Stimulated activated CD4-positive, alpha-beta T cell treated with anti-CD3 and anti-CD28 coated beads, Interleukin-4, amount 100 ng/mL, for 48 hours (primary cell): ENCODE data around the gene ARL6IP6.

Experiments
- DNase-seq, 2 donors: peaks; one replicate each; pipeline ENCODE4 v3.0.0-alpha.2; 2020; ENCODE audit warnings: low read depth in 2 of 2

The ARL6IP6 gene

DNA sequence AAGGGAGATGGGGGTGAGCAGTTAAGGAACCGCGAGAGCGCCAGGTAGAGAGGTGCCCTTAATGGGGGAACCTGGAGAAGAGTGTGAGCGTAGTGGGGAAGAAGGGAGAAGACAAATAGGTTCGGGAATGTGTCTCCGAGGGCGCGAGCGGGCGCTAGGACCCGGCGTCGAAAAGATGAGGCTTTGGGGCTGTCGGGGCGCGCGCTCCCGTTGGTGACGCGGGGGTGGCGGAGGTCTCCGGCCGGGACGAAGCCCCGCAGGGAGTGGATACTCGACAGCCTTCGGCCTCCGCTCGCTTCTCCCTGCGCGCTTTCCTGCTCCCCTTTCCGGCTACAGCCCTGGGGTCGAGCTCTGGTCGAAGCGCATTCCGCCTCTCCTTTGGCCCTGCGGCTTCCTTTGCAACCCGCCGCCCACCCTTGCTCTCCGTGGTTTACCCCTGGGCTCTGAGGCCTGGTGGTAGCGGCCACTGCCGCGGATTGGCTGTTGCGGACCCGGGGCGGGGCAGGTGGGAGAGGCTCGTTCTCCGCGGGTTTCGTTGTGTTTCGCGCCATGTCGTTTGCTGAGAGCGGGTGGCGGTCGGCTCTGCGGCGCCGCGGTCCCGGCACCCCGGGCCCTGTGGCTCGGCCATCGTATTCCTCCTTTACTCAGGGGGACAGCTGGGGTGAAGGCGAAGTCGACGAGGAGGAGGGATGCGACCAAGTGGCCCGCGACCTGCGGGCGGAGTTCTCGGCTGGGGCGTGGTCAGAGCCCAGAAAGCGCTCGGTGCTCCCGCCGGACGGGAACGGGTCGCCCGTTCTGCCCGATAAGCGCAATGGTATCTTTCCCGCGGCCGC lies at the start of gene ARL6IP6:
Gene ARL6IP6 (plus strand): TSS at position 545 of the 833 bp plus-strand sequence. CDS start 5 bp downstream, at position 550.
- DNase-seq, result peak; percentile 83 to 89

- DNase-seq, result no peak
Observed at GRCh38 chr2:152674334-152674733, 44.1 kb upstream of the ARL6IP6 start.

DNA sequence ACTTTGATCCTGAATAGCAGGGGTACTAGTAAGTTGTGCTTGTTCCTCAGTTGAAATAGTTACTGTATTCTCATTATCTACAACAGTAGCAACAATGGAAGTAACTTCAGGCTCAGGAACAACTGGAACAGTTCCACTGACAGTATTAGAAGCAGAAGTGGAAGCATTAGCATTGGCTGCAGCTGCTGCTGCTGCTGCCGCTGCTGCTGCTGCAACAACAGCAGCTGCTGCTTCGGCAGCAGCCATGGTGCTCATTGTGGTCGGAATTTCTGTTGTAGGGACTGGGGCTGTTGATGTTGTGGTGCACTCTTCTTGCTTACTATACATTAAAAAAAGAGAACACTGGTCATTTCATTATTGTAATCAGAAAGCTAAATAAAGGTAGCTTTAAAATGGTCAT lies 42.0 kb upstream of the ARL6IP6 start:
- no peak for DNase-seq

DNA sequence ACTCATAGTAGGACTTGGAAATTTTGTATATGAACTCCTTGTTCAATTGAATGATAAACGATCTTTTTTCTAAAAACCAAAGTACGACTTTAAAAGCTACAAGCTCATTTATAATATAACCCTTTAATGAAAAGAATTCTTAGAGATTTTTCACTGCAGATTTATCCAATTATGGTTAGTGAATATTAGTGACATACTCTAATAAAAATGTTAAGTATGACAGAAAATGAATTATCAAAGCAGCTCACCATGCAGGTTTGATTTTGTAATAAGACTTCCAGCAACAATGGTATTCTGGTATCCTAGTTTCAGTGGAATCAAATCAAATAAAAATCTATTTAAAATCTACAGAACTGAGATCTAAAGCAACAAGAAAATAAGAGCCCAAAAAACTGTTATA lies 39.6 kb upstream of the ARL6IP6 start:
- no peak for DNase-seq

DNA sequence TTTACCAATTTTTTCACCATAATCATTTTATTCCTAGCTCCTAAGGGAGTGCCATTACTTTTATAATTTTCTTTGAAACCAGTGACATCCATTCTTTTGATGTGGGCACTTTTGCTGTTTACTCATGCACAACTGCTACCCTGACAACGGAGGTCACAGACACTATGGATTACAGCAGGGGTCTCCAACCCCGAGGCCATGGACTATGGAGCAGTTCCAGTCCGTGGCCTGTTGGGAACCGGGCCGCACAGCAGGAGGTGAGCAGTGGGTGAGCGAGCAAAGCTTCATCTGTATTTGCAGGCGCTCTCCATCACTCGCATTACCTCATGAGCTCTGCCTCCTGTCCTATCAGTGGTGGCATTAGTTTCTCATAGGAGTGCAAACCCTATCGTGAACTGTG lies 35.8 kb upstream of the ARL6IP6 start:
- DNase-seq, result no peak

DNA sequence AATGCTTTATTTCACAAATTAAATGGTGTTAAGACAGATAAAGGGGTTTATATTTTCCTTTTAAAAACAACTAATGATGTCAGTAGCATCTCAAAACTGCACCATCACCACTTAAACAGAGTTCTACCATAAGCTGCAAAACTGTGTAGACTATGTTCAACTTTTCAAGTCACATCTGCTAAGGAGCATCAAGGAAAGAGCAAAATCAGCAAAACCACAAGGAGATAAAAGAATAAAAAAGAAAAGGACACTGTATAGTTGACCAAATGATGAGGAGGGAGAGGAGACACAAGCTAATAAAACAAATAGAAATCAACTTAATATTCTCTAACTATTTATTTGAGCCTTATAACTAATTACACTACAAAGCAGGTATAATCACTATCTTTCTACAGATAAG lies 35.0 kb upstream of the ARL6IP6 start:
- no peak for DNase-seq

GRCh38 chr2:152686321-152686720 lies 32.1 kb upstream of the ARL6IP6 start:
- no peak for DNase-seq

- no peak for DNase-seq
Observed at GRCh38 chr2:152693033-152693432, 25.4 kb upstream of the ARL6IP6 start.

DNA sequence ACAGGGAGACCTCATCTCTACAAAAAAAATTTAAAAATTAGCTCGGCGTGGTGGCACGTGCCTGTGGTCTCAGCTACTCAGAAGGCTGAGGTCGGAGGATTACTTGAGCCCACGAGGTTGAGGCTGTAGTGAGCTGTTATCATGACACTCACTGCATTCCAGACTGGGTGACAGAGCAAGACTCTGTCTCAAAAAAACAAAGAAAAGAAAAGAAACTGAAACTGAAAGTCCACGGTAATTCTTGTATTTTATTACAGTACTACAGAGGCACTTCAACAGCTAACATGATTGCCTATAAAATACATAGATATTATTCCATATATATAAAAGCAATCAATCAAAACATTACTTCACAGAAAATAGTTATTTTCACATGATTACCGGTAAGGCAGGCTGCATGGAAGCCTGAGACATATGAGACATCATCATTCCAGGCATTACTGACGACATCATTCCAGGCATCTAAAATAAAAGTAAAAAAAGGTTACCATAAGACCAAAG lies 24.2 kb upstream of the ARL6IP6 start:
- DNase-seq, result peak; percentile 18

DNA sequence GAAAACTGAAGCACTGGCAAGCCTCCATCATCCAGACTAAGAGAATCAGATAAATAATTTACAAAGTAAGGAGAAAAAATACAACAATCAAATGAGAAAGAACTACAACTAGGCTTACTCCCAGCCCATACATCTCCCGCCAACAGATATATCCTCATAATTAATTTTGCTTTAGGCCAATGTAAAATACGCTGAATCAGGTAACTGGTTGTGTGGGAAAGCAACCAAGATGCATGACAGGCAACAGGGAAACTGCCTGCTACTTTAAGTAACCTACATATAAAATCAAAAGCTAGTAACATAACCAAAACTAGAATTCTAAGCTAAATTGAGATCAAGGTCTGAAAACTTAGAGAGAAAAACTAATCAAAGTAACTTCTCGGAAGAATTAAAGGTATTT lies 22.7 kb upstream of the ARL6IP6 start:
- DNase-seq, result no peak

DNA sequence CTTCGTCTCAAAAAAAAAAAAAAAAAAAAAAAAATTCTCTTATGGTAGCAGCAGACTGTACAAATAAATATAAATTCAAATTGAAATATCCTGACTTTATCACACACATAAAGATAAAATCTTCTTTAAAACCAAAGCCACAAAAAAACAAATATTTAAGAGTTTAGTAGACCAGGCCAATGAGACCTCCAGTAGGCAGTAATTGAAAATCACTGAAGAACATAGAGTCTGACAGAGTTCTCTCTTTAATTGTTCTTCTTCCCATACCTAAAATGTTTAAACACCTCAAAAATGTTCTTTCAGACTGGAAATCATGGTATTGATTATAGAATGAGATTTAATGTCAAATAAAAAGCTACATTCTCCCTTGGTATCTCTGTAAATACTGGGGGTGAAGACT lies 21.9 kb upstream of the ARL6IP6 start:
- DNase-seq, result no peak

GRCh38 chr2:152701198-152701597 lies 17.2 kb upstream of the ARL6IP6 start:
- DNase-seq, result no peak

DNA sequence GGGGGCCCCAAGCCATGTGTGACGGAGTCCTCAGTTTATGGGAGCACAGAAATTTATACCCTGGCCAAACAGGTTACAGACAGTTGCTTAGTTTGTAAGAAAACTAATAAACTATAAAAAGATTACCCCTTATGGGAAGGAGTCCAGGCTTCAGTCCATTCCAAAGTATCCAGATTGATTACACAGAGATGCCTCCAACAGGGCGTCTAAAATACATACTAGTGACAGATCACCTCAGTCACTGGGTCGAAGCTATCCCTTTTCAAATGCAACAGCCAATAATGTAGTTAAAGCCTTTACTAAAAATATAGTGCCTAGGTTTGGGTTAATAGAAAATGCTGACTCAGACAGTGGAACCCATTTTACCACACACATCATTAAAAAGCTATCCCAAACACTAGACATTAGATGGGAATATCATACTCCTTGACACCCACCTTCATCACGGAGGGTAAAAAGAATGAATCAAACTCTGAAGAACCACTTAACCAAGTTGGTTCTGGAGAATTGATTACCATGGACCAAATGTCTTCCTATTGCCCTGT lies 11.9 kb upstream of the ARL6IP6 start:
- DNase-seq, result no peak

GRCh38 chr2:152708742-152709141 lies 9.7 kb upstream of the ARL6IP6 start:
- DNase-seq, result no peak

GRCh38 chr2:152710713-152711112 lies 7.7 kb upstream of the ARL6IP6 start:
- DNase-seq, result no peak

DNA sequence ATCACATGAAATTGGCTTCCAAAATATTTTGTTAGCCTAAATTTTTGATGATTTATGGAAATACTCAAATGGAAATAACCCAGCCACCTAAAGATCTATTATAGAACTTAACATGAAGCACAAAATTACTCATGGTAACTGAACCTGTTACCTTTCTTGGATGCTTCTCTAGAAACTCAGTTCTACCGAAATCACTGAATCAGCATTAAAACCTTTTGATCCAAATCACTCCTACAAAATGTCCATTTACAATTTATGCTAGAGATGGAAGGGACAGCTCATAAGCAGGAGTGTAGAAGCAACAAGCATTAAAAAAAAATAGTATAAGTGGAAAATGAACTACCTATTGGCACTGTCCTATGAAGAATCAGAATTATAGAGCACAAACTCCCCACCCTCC lies 3.3 kb upstream of the ARL6IP6 start:
- DNase-seq, result no peak

- peak; percentile 8 to 20 for DNase-seq
Observed at GRCh38 chr2:152715854-152716428, 2.5 kb upstream of the ARL6IP6 start.

GRCh38 chr2:152716805-152717227 lies 1.6 kb upstream of the ARL6IP6 start:
- DNase-seq, result peak; percentile 8 to 16

DNA sequence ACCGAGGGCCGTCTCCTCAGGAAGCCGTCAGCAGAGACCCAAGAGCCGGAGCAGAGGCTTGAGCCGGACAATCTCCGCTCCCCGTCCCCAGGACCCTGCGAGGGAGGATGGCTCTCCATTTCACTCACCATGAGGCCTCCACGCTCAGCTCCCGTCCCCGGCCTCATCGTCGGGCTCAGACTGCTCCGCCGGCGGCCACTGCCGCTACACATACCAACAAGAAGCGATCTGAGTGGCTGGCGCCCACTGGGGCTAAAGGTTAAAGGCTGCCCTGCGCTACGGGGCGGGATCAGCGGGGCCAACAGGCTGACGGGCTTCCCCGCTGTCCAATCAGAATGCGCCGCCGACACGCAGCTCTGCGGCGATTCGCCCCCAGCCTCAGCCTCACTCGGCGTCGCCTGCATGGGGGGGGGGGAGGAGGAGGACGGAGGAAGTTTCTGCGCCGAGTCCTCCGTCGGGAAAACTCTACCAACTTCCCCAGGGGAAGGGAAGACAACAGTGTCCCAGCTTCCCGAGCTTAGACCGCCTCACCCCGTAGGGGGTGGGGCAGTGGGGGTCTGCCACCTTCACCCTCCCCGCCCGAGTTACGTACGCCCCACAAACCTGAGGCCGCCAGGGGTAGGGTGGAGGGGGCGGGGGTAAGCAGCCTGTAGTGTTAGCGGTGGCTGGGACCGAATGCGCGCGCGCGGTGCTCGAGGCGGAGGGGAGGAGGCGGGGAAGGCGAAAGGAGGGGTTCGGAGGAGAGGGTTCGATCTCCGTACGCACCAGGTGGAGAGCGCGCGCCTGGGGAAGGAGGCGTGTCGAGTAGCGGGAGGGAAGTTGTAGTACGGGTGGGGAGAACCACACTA lies 968 bp upstream of the ARL6IP6 start, which contains the start of gene PRPF40A:
Gene PRPF40A (minus strand): TSS at position 234 of the 848 bp plus-strand sequence. CDS start 22 bp downstream, at position 212.
- DNase-seq, result peak; percentile 97 to 98

GRCh38 chr2:152718909-152719645 lies 657 bp downstream of the ARL6IP6 start:
- peak in 1 of 2 donors; percentile 34 for DNase-seq

DNA sequence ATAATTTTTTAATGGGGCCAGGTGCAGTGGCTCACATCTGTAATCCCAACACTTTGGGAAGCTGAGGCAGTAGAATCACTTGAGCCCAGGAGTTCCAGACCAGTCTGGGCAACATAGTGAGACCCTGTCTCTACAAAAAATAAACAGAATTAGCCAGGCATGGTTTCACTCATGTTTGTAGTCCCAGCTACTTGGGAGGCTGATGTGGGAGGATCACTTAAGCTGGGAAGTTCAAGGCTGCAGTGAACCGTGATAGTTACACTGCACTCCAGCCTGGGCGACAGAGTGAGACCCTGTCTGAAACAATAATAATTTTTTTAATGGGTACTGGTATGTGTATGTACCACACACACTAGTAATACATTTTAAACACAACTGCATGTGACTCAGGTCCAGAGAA lies 2.4 kb downstream of the ARL6IP6 start:
- no peak for DNase-seq
